Measurements from ENCODE around the gene TGFB2. TPM values are rescaled to one million over a fixed set of nuclear protein-coding genes. Genes with fewer than 3 reads are reported as not detected.

The TGFB2 gene
- total RNA-seq, 2 experiments from 2014 or later, result not detected

DNA sequence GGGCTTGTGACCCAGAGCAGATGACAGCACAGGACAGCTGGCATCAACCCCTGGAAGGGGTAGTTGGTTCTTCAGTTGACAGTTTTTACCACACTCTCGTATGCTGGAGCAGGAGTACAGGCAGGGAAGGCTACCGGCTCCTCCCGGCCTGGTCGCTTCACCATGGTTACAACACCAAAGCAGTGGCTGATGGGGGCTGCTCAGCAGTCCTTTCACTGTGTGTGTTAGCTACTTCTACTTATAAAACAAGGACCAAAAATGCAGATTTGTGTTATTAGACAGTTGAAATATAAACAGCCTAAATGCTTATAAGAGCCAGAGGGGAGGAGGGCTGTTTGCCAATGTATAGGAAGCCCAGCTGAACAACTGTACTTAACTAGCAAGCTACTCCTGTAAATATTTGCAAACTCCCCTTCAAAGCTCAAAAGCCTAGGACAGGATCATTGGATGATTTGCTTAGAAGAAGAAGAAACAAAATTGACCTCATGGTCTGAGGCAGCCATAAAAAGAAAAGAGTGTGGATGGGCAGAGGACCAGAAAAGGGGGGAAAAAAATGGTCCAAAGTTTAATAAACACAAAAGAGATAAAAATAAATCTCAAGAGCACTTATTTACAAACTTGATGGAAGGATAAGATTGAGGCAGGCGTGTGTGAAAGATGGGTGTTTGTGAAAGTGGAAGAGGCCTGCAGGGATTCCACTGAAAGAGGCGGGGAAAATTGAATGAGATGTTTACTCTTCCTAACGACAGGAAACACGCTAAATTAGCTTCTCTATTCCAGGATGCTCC, 57.1 kb downstream of the TGFB2 start:
- CTCF ChIA-PET, result interaction anchor here (1.1 kb wide), 1 partner anchor 28 kb away, joined by 3 read pairs; no protein-coding TSS in a partner anchor

DNA sequence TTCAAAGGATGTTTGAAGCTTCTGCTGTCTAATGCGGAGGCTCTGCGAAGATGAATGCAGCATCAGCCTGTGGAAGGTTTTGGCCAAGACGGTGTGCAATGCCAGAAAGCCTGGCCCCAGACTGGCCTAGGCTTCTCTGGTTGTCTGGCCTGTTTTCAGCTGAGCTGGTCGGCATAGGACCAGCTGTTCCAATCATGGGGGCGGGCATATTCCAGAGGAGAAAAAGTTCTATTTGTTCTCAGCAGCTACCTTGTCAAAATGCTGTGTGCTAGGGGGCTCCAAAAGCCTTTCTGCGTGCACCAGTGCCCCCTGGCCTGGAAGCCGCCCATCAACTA, 57.6 kb downstream of the TGFB2 start:
- no peak for DNase-seq
- Mint-ChIP-seq H3K36me3 (no peaks in the 10 kb centered on the region), H3K27me3 (peaks cover 5% of the 10 kb centered on the region), H3K27ac (no peak overlapping the region), H3K9me3 (no peaks in the 10 kb centered on the region), H3K4me3 (no peak overlapping the region), H3K4me1 (ENCODE audit: low read depth) (no peaks in the 10 kb centered on the region)
- POLR2A ChIA-PET, result no interaction called here
- CTCF ChIA-PET, result interaction anchor here (1.1 kb wide), 1 partner anchor 29 kb away, joined by 3 read pairs; no protein-coding TSS in a partner anchor
- intact Hi-C loops (cut with micrococcal nuclease), result no loop called here

More for the DNA sequence above, 57.1 kb downstream of the TGFB2 start:
- POLR2A ChIA-PET, result no interaction called here
- Mint-ChIP-seq H3K36me3 (no peaks in the 10 kb centered on the region), H3K9me3 (no peaks in the 10 kb centered on the region), H3K4me3 (no peak overlapping the region), H3K4me1 (ENCODE audit: low read depth) (no peaks in the 10 kb centered on the region), H3K27ac (no peak overlapping the region), H3K27me3 (peaks cover 8% of the 10 kb centered on the region)
- intact Hi-C loops (cut with micrococcal nuclease), result no loop called here
- DNase-seq, result no peak

GRCh38 chr1:218403300-218403699, 58.2 kb downstream of the TGFB2 start:
- Mint-ChIP-seq H3K4me1 (ENCODE audit: low read depth) (no peaks in the 10 kb centered on the region), H3K9me3 (no peaks in the 10 kb centered on the region), H3K36me3 (no peaks in the 10 kb centered on the region), H3K27ac (no peak overlapping the region), H3K27me3 (no peaks in the 10 kb centered on the region), H3K4me3 (no peak overlapping the region)
- no peak for DNase-seq
- ChIA-PET CTCF (no interaction called here), POLR2A (no interaction called here)
- intact Hi-C loops (cut with micrococcal nuclease), result no loop called here

DNA sequence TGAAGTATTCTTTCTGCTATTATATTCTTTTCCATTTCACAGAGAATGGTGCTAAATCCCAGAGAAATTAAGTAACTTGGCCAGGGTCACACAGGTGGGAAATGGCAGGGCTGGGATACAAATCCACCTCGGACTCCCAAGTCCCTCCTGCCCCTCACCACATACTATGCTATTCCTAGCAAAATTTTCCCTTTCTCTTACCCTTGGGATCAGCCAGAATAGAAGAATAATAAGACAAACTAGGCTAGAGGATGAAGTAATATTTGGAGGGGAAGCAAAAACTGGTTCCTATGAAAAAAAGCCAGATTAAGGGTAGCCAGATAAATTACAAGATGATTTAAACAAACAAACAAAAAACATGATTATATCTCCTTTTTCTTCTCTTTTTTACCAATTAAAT, 62.5 kb downstream of the TGFB2 start:
- no peaks in the 10 kb centered on the region for H3K36me3 Mint-ChIP-seq
- H3K27ac Mint-ChIP-seq, result no peak overlapping the region
- H3K4me1 Mint-ChIP-seq (ENCODE audit: low read depth), result no peaks in the 10 kb centered on the region
- no peak for DNase-seq
- ChIA-PET CTCF (no interaction called here), POLR2A (no interaction called here)
- H3K27me3 Mint-ChIP-seq, result peaks cover 3% of the 10 kb centered on the region
- no peak overlapping the region for H3K4me3 Mint-ChIP-seq
- intact Hi-C loops (cut with micrococcal nuclease), result no loop called here
- no peaks in the 10 kb centered on the region for H3K9me3 Mint-ChIP-seq

DNA sequence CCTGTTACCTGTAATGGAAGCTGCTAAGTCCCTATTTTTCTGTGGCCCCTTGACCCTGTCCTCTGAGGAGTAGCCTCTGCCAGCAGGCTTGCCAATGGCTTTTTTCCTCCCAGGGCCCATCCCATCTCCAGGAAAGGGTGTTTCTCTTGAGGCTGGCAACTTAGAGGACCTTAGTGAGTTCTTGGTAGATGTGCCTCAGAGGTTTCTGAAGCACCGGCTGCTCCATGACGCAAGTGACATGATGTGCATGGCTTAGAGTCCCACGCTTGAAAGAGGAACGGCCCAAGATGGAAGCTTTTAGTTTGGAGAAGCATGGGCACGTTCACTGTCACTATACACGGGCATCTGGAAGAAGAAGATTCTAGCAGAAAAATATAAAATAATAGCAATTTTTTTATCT, 63.0 kb downstream of the TGFB2 start:
- no peak overlapping the region for H3K4me3 Mint-ChIP-seq
- ChIA-PET CTCF (no interaction called here), POLR2A (no interaction called here)
- no peaks in the 10 kb centered on the region for H3K4me1 Mint-ChIP-seq (ENCODE audit: low read depth)
- DNase-seq, result no peak
- intact Hi-C loops (cut with micrococcal nuclease), result no loop called here
- no peaks in the 10 kb centered on the region for H3K9me3 Mint-ChIP-seq
- no peaks in the 10 kb centered on the region for H3K36me3 Mint-ChIP-seq
- H3K27me3 Mint-ChIP-seq, result peaks cover 3% of the 10 kb centered on the region
- H3K27ac Mint-ChIP-seq, result no peak overlapping the region

DNA sequence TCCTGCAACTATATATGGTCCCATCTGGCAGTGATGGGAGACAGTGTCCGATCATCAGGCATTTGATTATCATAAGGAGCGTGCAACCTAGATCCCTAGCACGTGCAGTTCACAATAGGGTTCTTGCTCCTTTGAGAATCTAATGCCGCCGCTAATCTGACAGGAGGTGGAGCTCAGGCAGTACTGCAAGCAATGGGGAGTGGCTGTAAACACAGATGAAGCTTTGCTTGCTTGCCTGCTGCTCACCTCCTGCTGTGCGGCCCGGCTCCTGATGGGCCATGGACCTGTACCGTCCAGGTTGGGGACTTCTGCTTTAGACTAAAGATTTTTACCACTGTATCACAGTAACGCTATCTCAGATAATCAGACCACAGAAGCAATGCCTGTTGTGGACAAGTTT, 63.8 kb downstream of the TGFB2 start:
- Mint-ChIP-seq H3K27ac (no peak overlapping the region), H3K36me3 (no peaks in the 10 kb centered on the region), H3K4me3 (no peak overlapping the region), H3K9me3 (no peaks in the 10 kb centered on the region), H3K4me1 (ENCODE audit: low read depth) (no peaks in the 10 kb centered on the region), H3K27me3 (peaks cover 3% of the 10 kb centered on the region)
- CTCF ChIA-PET, result no interaction called here
- POLR2A ChIA-PET, result no interaction called here
- intact Hi-C loops (cut with micrococcal nuclease), result no loop called here
- DNase-seq, result no peak

- Mint-ChIP-seq H3K4me3 (no peak overlapping the region), H3K27me3 (peaks cover 3% of the 10 kb centered on the region), H3K36me3 (no peaks in the 10 kb centered on the region), H3K4me1 (ENCODE audit: low read depth) (no peaks in the 10 kb centered on the region), H3K27ac (no peak overlapping the region), H3K9me3 (no peaks in the 10 kb centered on the region)
- intact Hi-C loops (cut with micrococcal nuclease), result no loop called here
- ChIA-PET CTCF (no interaction called here), POLR2A (no interaction called here)
- no peak for DNase-seq
These were observed 64.9 kb downstream of the TGFB2 start for GRCh38 chr1:218409946-218410510.

DNA sequence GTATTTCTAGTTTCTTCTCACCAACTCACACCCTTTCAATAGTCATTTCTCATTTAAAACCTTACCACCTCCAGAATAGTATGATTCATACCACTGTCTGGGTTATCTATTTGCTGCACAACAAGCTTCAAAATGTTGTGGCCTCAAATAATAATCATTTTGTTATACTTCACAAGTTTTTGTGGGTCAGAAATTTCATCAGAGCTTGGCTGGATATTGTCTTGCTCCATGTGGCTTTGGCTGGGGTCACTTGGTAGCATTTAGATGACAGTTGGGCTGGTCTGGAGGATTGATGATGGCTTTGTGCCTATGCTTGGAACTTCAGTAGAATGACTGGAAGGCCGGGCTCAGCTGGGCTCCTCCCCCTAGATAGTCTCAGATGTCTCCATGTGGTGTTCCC, 66.0 kb downstream of the TGFB2 start:
- Mint-ChIP-seq H3K9me3 (no peaks in the 10 kb centered on the region), H3K27ac (no peak overlapping the region), H3K36me3 (no peaks in the 10 kb centered on the region), H3K4me1 (ENCODE audit: low read depth) (no peaks in the 10 kb centered on the region), H3K27me3 (peaks cover 3% of the 10 kb centered on the region), H3K4me3 (no peak overlapping the region)
- intact Hi-C loops (cut with micrococcal nuclease), result no loop called here
- POLR2A ChIA-PET, result no interaction called here
- no peak for DNase-seq
- CTCF ChIA-PET, result no interaction called here

GRCh38 chr1:218412171-218412570, 67.0 kb downstream of the TGFB2 start:
- DNase-seq, result no peak
- intact Hi-C loops (cut with micrococcal nuclease), result no loop called here
- POLR2A ChIA-PET, result no interaction called here
- no peaks in the 10 kb centered on the region for H3K36me3 Mint-ChIP-seq
- CTCF ChIA-PET, result no interaction called here
- H3K4me1 Mint-ChIP-seq (ENCODE audit: low read depth), result no peaks in the 10 kb centered on the region
- H3K27me3 Mint-ChIP-seq, result peaks cover 3% of the 10 kb centered on the region
- no peak overlapping the region for H3K4me3 Mint-ChIP-seq
- no peak overlapping the region for H3K27ac Mint-ChIP-seq
- peaks cover 6% of the 10 kb centered on the region for H3K9me3 Mint-ChIP-seq

DNA sequence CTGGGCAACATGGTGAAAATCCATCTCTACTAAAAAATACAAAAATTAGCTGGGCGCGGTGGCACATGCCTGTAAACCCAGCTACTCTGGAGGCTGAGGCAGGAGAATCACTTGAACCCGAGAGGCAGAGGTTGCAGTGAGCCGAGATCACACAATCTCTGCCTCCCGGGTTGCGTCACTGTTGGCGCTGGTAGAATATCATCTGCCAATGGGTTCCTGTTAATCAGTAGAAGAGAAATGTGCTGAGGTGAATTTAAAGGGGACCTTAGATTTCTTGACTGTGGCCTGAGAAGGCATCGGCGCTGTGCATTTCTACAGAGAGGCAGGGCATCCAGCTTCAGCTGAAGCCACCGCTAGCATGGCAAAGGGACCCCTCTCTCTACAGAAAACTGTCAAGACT, 68.0 kb downstream of the TGFB2 start:
- CTCF ChIA-PET, result no interaction called here
- peaks cover 8% of the 10 kb centered on the region for H3K9me3 Mint-ChIP-seq
- DNase-seq, result no peak
- intact Hi-C loops (cut with micrococcal nuclease), result no loop called here
- POLR2A ChIA-PET, result no interaction called here
- no peak overlapping the region for H3K27ac Mint-ChIP-seq
- H3K27me3 Mint-ChIP-seq, result peaks cover 3% of the 10 kb centered on the region
- no peaks in the 10 kb centered on the region for H3K4me1 Mint-ChIP-seq (ENCODE audit: low read depth)
- no peak overlapping the region for H3K4me3 Mint-ChIP-seq
- no peaks in the 10 kb centered on the region for H3K36me3 Mint-ChIP-seq

- intact Hi-C loops (cut with micrococcal nuclease), result no loop called here
- POLR2A ChIA-PET, result no interaction called here
- Mint-ChIP-seq H3K27me3 (peaks cover 3% of the 10 kb centered on the region), H3K27ac (no peak overlapping the region), H3K4me1 (ENCODE audit: low read depth) (no peaks in the 10 kb centered on the region), H3K36me3 (no peaks in the 10 kb centered on the region), H3K9me3 (peaks cover 8% of the 10 kb centered on the region), H3K4me3 (no peak overlapping the region)
- CTCF ChIA-PET, result interaction anchor here (0.7 kb wide), 1 partner anchor 1962 kb away, joined by 3 read pairs; no protein-coding TSS in a partner anchor
- no peak for DNase-seq
These were observed 69.1 kb downstream of the TGFB2 start for GRCh38 chr1:218414060-218414728.

DNA sequence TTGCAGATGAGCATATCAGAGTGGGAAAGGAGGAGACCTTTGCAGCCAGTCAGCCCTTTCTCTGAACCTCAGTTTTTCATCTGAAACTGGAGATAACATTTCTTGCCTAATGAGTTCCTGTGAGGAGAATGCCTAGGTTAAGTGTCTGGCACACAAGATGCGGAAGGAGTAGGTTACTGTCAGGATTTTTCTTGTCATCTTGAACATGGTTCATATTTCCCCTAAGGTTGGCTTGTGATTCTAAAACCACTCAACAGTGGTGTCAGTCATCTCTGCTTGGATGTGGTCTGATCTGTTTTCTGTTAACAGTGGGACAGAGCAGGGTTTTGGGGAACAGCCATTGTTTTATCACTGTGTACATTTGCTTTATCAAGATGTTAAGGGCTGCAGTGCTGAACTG, 70.6 kb downstream of the TGFB2 start:
- ChIA-PET CTCF (no interaction called here), POLR2A (no interaction called here)
- Mint-ChIP-seq H3K36me3 (no peaks in the 10 kb centered on the region), H3K27ac (no peak overlapping the region), H3K27me3 (no peaks in the 10 kb centered on the region), H3K4me1 (ENCODE audit: low read depth) (no peaks in the 10 kb centered on the region), H3K9me3 (peaks cover 8% of the 10 kb centered on the region), H3K4me3 (no peak overlapping the region)
- no peak for DNase-seq
- intact Hi-C loops (cut with micrococcal nuclease), result no loop called here

- Mint-ChIP-seq H3K4me3 (no peak overlapping the region), H3K27me3 (peaks cover 6% of the 10 kb centered on the region), H3K9me3 (peaks cover 8% of the 10 kb centered on the region), H3K4me1 (ENCODE audit: low read depth) (no peaks in the 10 kb centered on the region), H3K36me3 (no peaks in the 10 kb centered on the region), H3K27ac (no peak overlapping the region)
- CTCF ChIA-PET, result no interaction called here
- DNase-seq, result no peak
- intact Hi-C loops (cut with micrococcal nuclease), result no loop called here
- POLR2A ChIA-PET, result no interaction called here
These were observed 76.4 kb downstream of the TGFB2 start for GRCh38 chr1:218421531-218421930.

Data from activated CD4-positive, alpha-beta memory T cell treated with anti-CD3 and anti-CD28 coated beads for 36 hours (primary cell).